ENCODE results near the gene AUTS2. TPM values are rescaled to one million over a fixed set of nuclear protein-coding genes. Genes with fewer than 3 reads are reported as not detected.

AUTS2 gene
- total RNA-seq, 3 donors from 2014 or later, result 31.2 to 67.6 (median 36.5) TPM

- Histone ChIP-seq H3K4me3 (no peak overlapping the region), H3K36me3 (ENCODE audit: low read depth) (no peaks in the 10 kb centered on the region), H3K4me1 (ENCODE audit: low read depth) (no peaks in the 10 kb centered on the region), H3K9me3 (no peaks in the 10 kb centered on the region)
- TF ChIP-seq CTCF (IDR thresholded peaks at IDR 0.05), result no peak
- intact Hi-C loops (cut with DNase I, micrococcal nuclease), result no loop called here
- ATAC-seq (no peak), DNase-seq (no peak)
Measured at GRCh38 chr7:69696686-69697685, 98.7 kb downstream of the AUTS2 start.

GRCh38 chr7:69698109-69698825 is 100.0 kb downstream of the AUTS2 start:
- Histone ChIP-seq H3K36me3 (ENCODE audit: low read depth) (no peaks in the 10 kb centered on the region), H3K9me3 (no peaks in the 10 kb centered on the region), H3K4me1 (ENCODE audit: low read depth) (no peaks in the 10 kb centered on the region), H3K4me3 (no peak overlapping the region)
- DNase-seq, result no peak
- no peak for ATAC-seq
- TF ChIP-seq CTCF (IDR thresholded peaks at IDR 0.05), result no peak
- intact Hi-C loops (cut with DNase I, micrococcal nuclease), result no loop called here

GRCh38 chr7:69699931-69700330 is 101.7 kb downstream of the AUTS2 start:
- TF ChIP-seq CTCF (IDR thresholded peaks at IDR 0.05), result no peak
- ATAC-seq (no peak), DNase-seq (no peak)
- Histone ChIP-seq H3K4me1 (ENCODE audit: low read depth) (no peaks in the 10 kb centered on the region), H3K36me3 (ENCODE audit: low read depth) (no peaks in the 10 kb centered on the region), H3K9me3 (no peaks in the 10 kb centered on the region), H3K4me3 (no peak overlapping the region)
- intact Hi-C loops (cut with DNase I, micrococcal nuclease), result no loop called here

GRCh38 chr7:69700331-69700730 is 102.1 kb downstream of the AUTS2 start:
- no peaks in the 10 kb centered on the region for H3K9me3 ChIP-seq
- ATAC-seq (no peak), DNase-seq (no peak)
- H3K36me3 ChIP-seq (ENCODE audit: low read depth), result no peaks in the 10 kb centered on the region
- H3K4me1 ChIP-seq (ENCODE audit: low read depth), result no peaks in the 10 kb centered on the region
- no peak for TF ChIP-seq CTCF (IDR thresholded peaks at IDR 0.05)
- intact Hi-C loops (cut with DNase I, micrococcal nuclease), result no loop called here
- no peak overlapping the region for H3K4me3 ChIP-seq

GRCh38 chr7:69701288-69701687 is 103.0 kb downstream of the AUTS2 start:
- intact Hi-C loops (cut with DNase I, micrococcal nuclease), result no loop called here
- no peak for TF ChIP-seq CTCF (IDR thresholded peaks at IDR 0.05)
- Histone ChIP-seq H3K9me3 (no peaks in the 10 kb centered on the region), H3K4me1 (ENCODE audit: low read depth) (no peaks in the 10 kb centered on the region), H3K36me3 (ENCODE audit: low read depth) (no peaks in the 10 kb centered on the region), H3K4me3 (no peak overlapping the region)
- DNase-seq (no peak), ATAC-seq (no peak)
